ENCODE data around the gene ZMYND11.
"Not testable (repeated sequence)": the region's sequence is repeated elsewhere in the genome, so short reads cannot be mapped to it uniquely, and the experiment has no call there.

Gene ZMYND11

DNA sequence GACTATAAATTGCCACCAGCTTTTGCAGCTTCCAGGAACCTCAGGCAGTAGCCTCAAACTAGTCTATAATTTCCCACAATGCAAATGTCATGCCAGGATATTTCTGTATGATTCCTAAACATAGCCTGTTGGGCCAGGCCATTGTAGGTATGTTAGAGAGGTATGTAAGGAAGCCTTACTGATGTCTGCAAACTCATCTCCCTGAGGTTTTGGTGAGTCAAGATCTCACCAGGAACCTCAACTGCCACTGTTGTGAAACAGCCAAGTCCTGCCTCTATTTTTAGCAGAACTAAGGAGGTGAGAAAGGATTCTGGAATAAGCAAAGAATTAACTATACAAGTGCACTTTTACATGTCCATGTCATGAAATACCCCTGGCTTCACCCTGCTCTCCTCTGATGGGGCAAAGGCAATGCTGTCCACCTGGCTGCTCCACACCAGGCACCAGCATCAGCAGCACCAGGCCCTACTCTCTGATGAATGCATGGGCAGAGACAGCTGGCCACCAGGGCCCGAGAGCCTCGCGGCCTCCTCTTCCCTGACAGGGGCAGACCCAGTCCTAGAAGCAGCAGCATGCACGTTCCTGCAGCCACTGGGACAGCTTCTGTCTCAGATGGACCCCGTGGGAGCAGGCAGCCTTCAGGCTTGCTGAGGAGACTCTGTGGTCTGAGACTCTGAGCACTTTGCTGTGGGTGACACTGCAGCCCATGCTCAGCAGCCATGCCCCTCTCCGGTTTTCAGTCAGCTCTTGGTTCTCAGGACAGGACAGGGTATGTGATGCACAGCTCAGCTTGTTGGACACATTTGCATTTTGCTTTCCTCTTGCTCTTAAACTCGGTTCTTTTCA is 147.3 kb downstream of the ZMYND11 start:
- DNase-seq (ENCODE audit: low read depth) = no peak

DNA sequence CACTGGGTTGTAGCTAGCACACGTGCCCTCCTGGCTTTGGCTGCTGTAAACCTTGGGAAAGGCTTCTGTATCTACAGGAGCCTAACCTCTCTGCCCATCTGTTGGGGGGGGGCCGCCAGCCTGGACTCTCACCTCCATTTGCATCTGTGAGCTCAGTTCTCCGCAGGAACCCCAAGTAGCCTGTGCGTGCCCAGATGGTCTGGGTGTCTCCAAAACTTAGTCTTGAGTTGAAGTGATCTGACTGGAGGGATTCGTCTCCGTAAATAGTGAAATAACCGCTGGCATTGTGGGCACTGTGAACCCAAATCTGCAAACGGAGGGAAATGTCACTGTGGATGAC is 147.9 kb downstream of the ZMYND11 start:
- no peak for DNase-seq (ENCODE audit: low read depth)

DNA sequence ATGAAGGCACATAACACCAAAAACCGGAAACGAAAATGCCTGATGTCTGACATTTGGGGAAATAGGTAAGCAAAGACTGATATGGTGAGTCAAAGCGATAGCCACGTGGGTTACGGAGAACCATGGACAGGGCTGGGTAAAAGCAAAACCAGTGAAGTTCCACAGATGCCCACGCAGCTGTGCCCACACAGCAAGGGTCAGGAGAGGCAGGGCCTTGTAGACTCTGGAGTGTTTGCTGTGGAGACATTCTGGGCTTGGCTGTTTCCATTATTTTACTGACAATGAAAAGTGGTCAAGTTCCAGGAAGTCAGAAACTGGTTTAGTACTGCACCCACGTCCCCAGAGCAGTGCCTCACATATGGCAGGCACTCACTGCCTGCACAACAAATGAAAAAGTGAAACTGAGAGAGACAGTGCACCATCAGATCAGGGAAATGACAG is 148.7 kb downstream of the ZMYND11 start:
- DNase-seq (ENCODE audit: low read depth) = no peak

DNA sequence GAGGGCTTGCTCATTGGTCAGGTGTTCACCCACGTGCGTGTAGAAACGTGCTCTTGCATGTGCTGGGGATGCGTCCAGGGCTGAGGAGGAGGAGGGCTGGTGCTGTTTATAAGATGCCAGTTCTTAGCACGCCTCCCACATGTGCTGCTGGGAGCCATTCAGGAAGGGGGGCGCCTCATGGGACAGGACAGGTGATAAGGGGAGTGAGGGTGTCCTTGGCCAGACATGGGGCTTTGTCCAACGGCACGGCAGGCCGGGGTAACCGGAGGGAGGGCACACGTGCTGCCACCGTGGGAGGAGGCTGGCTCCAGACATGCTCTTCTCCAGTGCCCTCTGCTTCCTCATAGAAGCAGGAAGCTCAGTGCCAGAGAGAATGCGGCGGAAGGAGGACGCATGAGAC is 150.0 kb downstream of the ZMYND11 start:
- no peak for DNase-seq (ENCODE audit: low read depth)

DNA sequence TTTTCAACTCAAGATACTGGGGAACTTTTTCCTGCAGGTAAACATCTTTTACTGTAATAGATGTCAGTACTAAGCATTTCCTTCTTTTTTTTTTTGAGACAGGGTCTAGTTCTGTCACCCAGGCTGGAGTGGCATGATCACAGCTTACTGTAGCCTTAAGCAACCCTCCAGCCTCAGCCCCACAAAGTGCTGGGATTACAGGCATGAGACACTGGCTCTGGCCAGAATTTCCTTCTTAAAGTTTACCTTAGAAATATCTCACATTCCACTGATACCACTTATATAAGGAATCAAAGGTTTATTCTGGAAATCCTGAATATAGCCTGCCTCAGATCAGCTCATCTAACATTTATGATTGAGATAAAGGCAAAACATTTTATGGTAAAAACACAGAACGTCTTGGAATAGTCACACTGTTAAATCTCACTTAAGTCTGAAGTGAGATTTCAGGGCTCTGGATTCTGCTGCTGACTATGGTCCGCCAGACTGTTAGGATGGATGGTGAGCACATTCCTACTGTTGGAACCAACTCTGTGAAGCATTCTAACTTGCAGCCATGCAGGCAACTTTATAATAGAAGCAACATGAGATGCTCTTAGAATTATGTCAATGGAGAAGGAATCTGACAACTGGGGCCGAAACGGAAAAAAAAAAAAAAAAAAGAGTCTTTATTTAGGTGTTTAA is 151.9 kb downstream of the ZMYND11 start:
- no peak for DNase-seq (ENCODE audit: low read depth)

DNA sequence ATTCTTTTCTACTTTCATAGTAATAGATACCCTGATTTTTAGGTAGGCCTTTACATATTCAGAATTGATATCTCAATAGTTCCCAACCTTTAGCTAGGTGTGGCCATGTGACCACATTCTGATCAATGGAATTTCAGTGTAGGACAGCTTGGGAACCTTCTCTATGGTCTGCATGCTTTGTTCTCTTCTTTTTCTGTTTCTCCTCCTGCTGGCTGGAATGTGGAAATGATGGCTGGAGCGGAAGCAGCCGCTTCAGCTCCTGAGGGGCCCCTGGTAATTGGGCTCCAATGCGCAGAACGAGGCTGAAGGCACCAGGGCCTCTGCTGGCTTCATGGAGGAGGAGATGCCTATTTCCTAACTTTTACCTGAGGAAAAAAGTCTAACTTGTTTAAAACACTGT is 152.6 kb downstream of the ZMYND11 start:
- DNase-seq (ENCODE audit: low read depth) = no peak

DNA sequence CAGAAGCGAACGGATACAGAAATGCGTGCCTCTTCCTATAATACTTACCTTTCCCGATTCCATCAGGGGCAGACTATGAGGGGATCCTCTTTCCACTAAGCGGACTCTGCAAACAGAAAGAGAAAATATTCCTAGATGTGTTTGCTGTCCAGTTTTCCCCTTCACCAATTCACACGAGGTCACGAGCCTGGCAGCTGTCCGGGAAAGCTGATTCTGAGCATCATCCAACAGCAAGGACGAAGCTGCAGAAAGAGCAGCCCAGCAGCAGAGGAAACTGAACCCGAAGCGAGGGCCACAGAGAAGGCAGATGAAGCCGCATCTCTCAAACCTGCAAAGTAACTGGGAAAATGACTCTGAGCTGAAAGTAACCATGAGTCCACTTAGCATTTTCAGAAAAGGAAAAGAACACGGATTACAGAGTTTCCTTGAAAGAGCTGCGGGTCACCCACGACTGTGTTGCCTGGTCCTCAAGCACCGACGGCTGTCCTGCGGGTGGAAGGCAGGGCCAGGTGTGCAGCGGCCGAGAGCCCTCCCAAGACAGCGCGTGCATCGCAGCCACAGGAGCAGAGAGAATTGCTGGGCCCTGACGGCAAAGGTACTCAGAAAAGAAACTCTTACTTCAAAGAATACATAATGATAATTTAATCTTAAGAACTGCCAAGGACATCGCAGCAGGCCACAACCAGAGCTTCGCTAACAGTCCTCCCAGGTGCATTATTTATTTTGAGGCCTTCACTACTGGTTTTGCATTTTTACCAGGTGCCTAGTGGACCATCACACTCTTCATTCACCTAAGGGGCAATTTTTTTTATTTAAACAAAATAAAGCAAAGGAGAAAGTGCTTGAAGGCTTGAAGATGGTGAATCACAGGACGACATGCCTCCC is 153.3 kb downstream of the ZMYND11 start:
- no peak for DNase-seq (ENCODE audit: low read depth)

DNA sequence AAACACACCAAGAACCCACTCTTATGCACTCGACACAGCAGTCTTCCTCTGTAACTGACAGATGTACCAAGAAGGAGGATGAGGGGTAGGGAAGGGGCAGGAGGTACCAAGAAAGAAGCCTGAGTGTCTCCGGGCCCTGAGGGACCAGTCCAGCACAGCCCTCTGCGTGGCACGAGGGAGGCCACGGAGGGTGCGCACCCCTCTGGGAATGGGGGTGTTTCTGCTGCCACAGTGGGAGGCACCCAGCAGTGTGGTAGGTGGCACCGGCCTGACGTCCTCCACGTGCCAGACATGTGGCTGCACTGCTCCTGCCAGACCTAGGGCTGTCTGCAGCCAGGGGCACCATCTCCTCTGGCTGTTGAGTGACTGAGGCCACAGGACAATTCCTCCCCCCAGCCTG is 154.3 kb downstream of the ZMYND11 start:
- no peak for DNase-seq (ENCODE audit: low read depth)

DNA sequence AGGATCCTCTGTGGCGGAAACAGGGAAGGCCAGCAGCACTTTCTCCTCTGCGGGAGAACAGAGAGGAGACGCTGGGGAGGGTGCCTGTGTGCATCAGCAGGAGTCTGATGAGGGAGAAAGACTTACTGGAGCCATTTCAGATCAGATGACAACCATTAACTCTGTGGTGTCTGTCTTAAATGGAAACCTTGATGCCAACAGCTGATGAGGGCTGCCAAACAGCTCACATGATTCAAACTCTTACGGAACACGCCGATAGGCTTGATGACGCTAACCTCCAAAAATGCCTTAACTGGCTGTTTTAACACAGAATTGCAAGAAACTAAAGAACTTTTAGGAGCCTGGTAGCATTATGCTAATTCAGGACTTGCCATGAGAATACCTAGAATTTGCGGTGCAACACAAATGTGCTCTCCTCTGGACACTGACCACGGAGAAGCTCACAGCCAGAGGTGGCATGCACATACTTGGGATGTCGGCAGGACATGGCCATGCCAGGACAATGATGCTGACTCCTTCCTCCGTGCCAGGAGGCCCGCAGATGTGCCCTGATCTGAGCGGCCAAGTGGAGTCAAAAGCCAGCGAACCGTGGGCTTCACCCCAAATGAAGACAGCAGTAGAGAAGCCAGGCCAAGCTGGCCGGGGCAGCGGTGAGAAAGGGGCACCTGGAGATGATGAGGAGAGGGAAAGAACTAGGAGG is 154.9 kb downstream of the ZMYND11 start:
- no peak for DNase-seq (ENCODE audit: low read depth)

DNA sequence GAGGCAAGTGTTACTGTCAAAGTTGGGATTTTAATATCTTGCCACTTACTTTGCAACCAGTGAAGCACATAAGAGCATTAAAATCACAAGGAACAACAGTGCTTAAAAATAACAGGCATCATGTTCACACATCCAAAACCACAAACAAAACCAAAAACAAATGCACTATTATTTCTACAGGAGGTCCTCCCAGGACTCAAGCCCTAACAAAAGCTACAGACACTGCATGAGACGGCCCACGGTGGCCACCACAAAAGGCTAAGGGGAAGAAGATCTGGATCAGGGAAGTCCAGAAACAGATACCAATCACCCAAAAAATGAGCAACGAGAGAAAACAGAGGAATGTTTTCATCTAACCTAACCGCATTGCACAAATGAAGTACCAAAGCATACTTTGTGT is 158.4 kb downstream of the ZMYND11 start:
- no peak for DNase-seq (ENCODE audit: low read depth)

DNA sequence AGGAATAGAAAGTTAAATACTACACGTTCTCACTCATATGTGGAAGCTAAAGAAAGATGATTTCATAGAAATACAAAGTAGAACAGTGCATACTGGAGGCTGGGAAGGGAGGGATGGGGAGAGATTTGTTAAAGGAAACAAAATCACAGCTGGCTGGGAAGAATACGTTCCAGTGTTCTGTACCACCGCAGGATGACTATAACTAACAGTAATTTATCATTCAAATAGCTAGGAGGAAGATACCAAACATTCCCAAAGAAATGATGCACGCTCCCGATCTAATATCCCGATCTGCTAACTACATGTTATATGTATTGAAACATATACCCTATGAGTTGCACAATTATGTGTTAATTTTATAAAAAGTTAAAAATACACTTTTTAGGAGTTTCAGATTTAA is 162.3 kb downstream of the ZMYND11 start:
- no peak for DNase-seq (ENCODE audit: low read depth)

DNA sequence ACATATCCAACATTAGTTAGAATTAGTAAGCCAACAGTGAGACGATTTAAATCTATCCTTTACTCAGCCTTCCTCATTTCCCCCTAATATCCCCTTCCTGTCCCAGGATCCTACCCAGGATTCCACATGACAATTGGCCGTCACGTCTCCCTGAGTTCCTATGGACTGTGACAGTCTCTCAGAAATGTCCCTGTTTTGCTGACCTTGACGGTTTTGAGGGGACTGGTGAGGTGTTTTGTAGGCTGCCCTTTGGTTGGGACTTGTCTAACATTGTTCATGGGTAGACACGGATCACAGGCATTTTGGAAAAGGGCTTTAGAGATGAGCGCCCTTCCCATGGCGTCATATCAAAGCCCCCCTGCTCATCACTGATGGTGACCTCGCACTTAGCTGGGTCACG is 162.8 kb downstream of the ZMYND11 start:
- no peak for DNase-seq (ENCODE audit: low read depth)

DNA sequence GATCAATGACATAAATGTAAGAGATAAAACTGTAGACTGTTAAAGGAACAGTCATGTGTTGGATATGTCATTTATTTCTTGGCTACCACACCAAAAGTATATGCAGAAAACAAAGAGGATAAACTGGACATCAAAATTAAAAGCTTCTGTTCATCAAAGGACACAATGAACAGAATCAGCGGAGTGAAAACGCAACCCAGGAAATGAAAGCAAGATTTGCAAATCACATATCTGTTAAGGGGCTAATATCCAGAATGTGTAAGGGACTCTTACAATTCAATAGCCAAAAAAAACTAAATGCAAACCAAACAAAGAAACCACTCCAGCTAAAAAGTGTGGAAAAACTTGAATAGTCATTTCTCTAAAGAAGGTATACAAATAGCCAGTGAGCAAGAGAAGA is 164.3 kb downstream of the ZMYND11 start:
- DNase-seq (ENCODE audit: low read depth) = no peak

DNA sequence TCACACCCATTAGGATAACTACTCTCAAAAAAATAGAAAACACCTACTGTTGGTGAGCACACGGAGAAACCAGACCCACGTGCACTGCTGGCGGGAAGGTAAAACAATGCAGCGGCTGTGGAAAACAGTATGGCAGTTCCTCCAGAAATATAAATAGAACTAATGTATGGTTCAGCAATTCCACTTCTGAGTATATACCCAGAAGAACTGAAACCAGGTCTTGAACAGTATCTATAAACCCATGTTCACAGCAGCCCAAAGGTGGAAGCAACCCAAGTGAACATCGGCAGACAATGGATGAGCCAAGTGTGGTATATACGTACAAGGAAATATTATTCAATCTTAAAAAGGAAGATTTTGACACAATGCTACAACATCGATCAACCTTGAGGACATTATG is 164.7 kb downstream of the ZMYND11 start:
- DNase-seq (ENCODE audit: low read depth) = no peak

DNA sequence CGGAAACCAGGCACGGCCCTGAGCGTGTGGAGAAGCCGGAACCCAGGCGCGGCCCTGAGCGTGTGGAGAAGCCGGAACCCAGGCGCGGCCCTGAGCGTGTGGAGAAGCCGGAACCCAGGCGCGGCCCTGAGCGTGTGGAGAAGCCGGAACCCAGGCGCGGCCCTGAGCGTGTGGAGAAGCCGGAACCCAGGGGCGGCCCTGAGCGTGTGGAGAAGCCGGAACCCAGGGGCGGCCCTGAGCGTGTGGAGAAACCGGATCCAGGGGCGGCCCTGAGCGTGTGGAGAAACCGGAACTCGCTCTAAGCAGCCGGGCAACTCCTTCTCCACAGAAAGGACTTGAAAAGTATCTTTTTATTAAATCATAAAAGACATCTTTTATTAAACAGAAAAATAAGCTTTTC is 165.3 kb downstream of the ZMYND11 start:
- DNase-seq (ENCODE audit: low read depth) = not testable (repeated sequence)

DNA sequence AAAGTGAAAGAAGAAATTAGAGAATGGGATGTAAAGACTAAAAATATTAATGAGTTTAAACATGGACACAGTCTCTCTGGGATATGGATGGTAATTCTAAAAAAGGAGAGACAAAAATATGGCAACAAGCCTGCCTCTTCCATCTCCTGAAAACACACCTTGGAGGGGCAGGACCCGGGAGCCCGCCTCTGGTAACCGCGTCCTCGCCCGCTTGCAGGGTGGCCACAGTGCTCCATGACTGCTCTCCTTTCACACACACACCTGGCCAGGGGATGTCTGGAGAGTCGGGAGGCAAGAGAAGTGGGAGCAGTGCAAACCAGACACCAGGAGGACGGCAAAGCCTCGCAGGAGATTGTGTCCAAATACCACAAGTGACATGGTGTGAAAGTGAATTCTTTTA is 166.3 kb downstream of the ZMYND11 start:
- no peak for DNase-seq (ENCODE audit: low read depth)

Data from stimulated activated CD8-positive, alpha-beta memory T cell treated with anti-CD3 and anti-CD28 coated beads, Interleukin-15, amount 100 ng/mL, for 24 hours (primary cell).